ENCODE measurements around the gene TDRD7. TPM values are rescaled to one million over a fixed set of nuclear protein-coding genes. Genes with fewer than 3 reads are reported as not detected.

TDRD7 gene
- total RNA-seq, 1 experiment from 2014 or later = 2.8 TPM

- DNase-seq (ENCODE audit: low spot score) (no peak), ATAC-seq (no peak)
- no peak for TF ChIP-seq HMGA2 (CRISPR knock-in tag; IDR thresholded peaks at IDR 0.05)
- TF ChIP-seq AFF4 (CRISPR knock-in tag; IDR thresholded peaks at IDR 0.05; ENCODE audit: borderline replicate concordance) = no peak
- TF ChIP-seq MLX (CRISPR knock-in tag; IDR thresholded peaks at IDR 0.05) = no peak
- no peak for TF ChIP-seq SOX15 (CRISPR knock-in tag; IDR thresholded peaks at IDR 0.05)
- TF ChIP-seq TEAD4 (CRISPR knock-in tag; IDR thresholded peaks at IDR 0.05) = no peak
- TF ChIP-seq CDX4 (CRISPR knock-in tag; IDR thresholded peaks at IDR 0.05; ENCODE audit: borderline replicate concordance) = no peak
- no peak for TF ChIP-seq E2F1 (CRISPR knock-in tag; IDR thresholded peaks at IDR 0.05)
- TF ChIP-seq CREB1 (CRISPR knock-in tag; IDR thresholded peaks at IDR 0.05) = no peak
- TF ChIP-seq SMAD4 (CRISPR knock-in tag; IDR thresholded peaks at IDR 0.05) = no peak
- TF ChIP-seq JAZF1 (CRISPR knock-in tag; IDR thresholded peaks at IDR 0.05) = no peak
- no peak for TF ChIP-seq ZNF263 (CRISPR knock-in tag; IDR thresholded peaks at IDR 0.05; ENCODE audit: low read depth)
- no peak for TF ChIP-seq ZSCAN18 (CRISPR knock-in tag; IDR thresholded peaks at IDR 0.05)
- TF ChIP-seq RELA (CRISPR knock-in tag; IDR thresholded peaks at IDR 0.05; ENCODE audit: borderline replicate concordance) = no peak
- TF ChIP-seq ZNF317 (CRISPR knock-in tag; IDR thresholded peaks at IDR 0.05; ENCODE audit: borderline replicate concordance, low read depth) = no peak
- no peak for TF ChIP-seq NR2C2 (CRISPR knock-in tag; IDR thresholded peaks at IDR 0.05)
- no peak for TF ChIP-seq ZNF416 (CRISPR knock-in tag; IDR thresholded peaks at IDR 0.05)
- H3K4me1 Mint-ChIP-seq = peaks cover 10% of the 10 kb centered on the region
- ChIA-PET CTCF (interaction anchor here (1.8 to 2.3 kb wide), 2 partner anchors 26 to 185 kb away, joined by 9 to 17 read pairs; no protein-coding TSS in a partner anchor), POLR2A (no interaction called here)
- H3K27ac Mint-ChIP-seq = no peak overlapping the region
- peak overlapping the region; percentile 84 for H3K4me3 Mint-ChIP-seq
- H3K36me3 Mint-ChIP-seq = no peaks in the 10 kb centered on the region
- peaks cover 7% of the 10 kb centered on the region; the same call in 1 of the 2 replicates for H3K9me3 Mint-ChIP-seq
- H3K27me3 Mint-ChIP-seq (ENCODE audit: low read depth) = peaks cover 61% of the 10 kb centered on the region
These were observed 1.6 kb downstream of the TDRD7 start for GRCh38 chr9:97413462-97413861.

GRCh38 chr9:97415146-97415545 lies 3.2 kb downstream of the TDRD7 start:
- ATAC-seq (no peak), DNase-seq (ENCODE audit: low spot score) (no peak)
- ChIA-PET CTCF (interaction anchor here (2.0 kb wide), 1 partner anchor 184 kb away, joined by 7 read pairs; no protein-coding TSS in a partner anchor), POLR2A (no interaction called here)
- no peak overlapping the region for H3K4me3 Mint-ChIP-seq
- H3K27me3 Mint-ChIP-seq (ENCODE audit: low read depth) = peaks cover 47% of the 10 kb centered on the region
- no peaks in the 10 kb centered on the region for H3K9me3 Mint-ChIP-seq
- H3K27ac Mint-ChIP-seq = no peak overlapping the region
- peaks cover 20% of the 10 kb centered on the region for H3K4me1 Mint-ChIP-seq
- TF ChIP-seq AFF4 (CRISPR knock-in tag; IDR thresholded peaks at IDR 0.05; ENCODE audit: borderline replicate concordance) (no peak), FOXK1 (CRISPR knock-in tag; IDR thresholded peaks at IDR 0.05) (no peak), TEAD4 (CRISPR knock-in tag; IDR thresholded peaks at IDR 0.05) (no peak), JAZF1 (CRISPR knock-in tag; IDR thresholded peaks at IDR 0.05) (no peak), RORB (CRISPR knock-in tag; IDR thresholded peaks at IDR 0.05) (no peak), ZNF671 (CRISPR knock-in tag; IDR thresholded peaks at IDR 0.05) (no peak)
- no peaks in the 10 kb centered on the region for H3K36me3 Mint-ChIP-seq

All from WTC11 (cell line).